Activated CD8-positive, alpha-beta memory T cell treated with anti-CD3 and anti-CD28 coated beads for 36 hours (primary cell): ENCODE data around the gene CTTNBP2. TPM values are rescaled to one million over a fixed set of nuclear protein-coding genes. Genes with fewer than 3 reads are reported as not detected.
"Not testable (repeated sequence)": the region's sequence is repeated elsewhere in the genome, so short reads cannot be mapped to it uniquely, and the experiment has no call there.

ENCODE experiments used
- CTCF ChIA-PET: fragments of 350-600 bp; sonication (Branson Sonifier 250); formaldehyde crosslinking; loops from one replicate; lab custom pipeline; 2021; ENCODE audit warnings: antibody characterized with exemption; lab: Charles Lee
- POLR2A ChIA-PET: fragments of 350-600 bp; sonication (Branson Sonifier 250); formaldehyde crosslinking; loops from one replicate; lab custom pipeline; 2021; ENCODE audit warnings: antibody characterized with exemption; lab: Charles Lee
- total RNA-seq, 2 experiments: library from RNA; stranded (reverse); gene quantifications; one replicate each; pipeline ENCODE4 v1.2.3, GENCODE V29; 2021

CTTNBP2 gene
- total RNA-seq, 2 experiments from 2014 or later, result not detected

GRCh38 chr7:117711556-117711955 is 161.7 kb downstream of the CTTNBP2 start:
- POLR2A ChIA-PET, result no interaction called here
- CTCF ChIA-PET, result no interaction called here

- CTCF ChIA-PET, POLR2A ChIA-PET: not testable (repeated sequence)
Measured at GRCh38 chr7:117708173-117708572, 165.1 kb downstream of the CTTNBP2 start.

GRCh38 chr7:117707080-117707479 is 166.2 kb downstream of the CTTNBP2 start:
- CTCF ChIA-PET, result no interaction called here
- POLR2A ChIA-PET, result no interaction called here

- CTCF ChIA-PET, result no interaction called here
- POLR2A ChIA-PET, result no interaction called here
Measured at GRCh38 chr7:117706210-117706609, 167.0 kb downstream of the CTTNBP2 start.

- ChIA-PET POLR2A (no interaction called here), CTCF (no interaction called here)
Measured at GRCh38 chr7:117705630-117706029, 167.6 kb downstream of the CTTNBP2 start.

GRCh38 chr7:117704063-117704462 is 169.2 kb downstream of the CTTNBP2 start:
- ChIA-PET CTCF (no interaction called here), POLR2A (no interaction called here)

- CTCF ChIA-PET, result no interaction called here
Measured at GRCh38 chr7:117698018-117698417, 175.2 kb downstream of the CTTNBP2 start.

GRCh38 chr7:117692338-117692737 is 180.9 kb downstream of the CTTNBP2 start:
- ChIA-PET CTCF (no interaction called here), POLR2A (no interaction called here)

More at GRCh38 chr7:117698018-117698417, 175.2 kb downstream of the CTTNBP2 start:
- POLR2A ChIA-PET, result no interaction called here

- CTCF ChIA-PET, result no interaction called here
- POLR2A ChIA-PET, result no interaction called here
Measured at GRCh38 chr7:117690147-117690546, 183.1 kb downstream of the CTTNBP2 start.

- CTCF ChIA-PET, result no interaction called here
- POLR2A ChIA-PET, result no interaction called here
Measured at GRCh38 chr7:117689406-117689805, 183.8 kb downstream of the CTTNBP2 start.

GRCh38 chr7:117688126-117688525 is 185.1 kb downstream of the CTTNBP2 start:
- ChIA-PET POLR2A (no interaction called here), CTCF (no interaction called here)

- POLR2A ChIA-PET, result no interaction called here
- CTCF ChIA-PET, result no interaction called here
Measured at GRCh38 chr7:117686311-117686935, 186.8 kb downstream of the CTTNBP2 start.

- CTCF ChIA-PET, result no interaction called here
- POLR2A ChIA-PET, result no interaction called here
Measured at GRCh38 chr7:117685795-117686194, 187.4 kb downstream of the CTTNBP2 start.

GRCh38 chr7:117683430-117684175 is 189.6 kb downstream of the CTTNBP2 start:
- ChIA-PET CTCF (interaction anchor here (0.6 kb wide), 1 partner anchor 66 kb away, joined by 3 read pairs; no protein-coding TSS in a partner anchor), POLR2A (no interaction called here)

GRCh38 chr7:117682681-117683385 is 190.4 kb downstream of the CTTNBP2 start:
- CTCF ChIA-PET, result no interaction called here
- POLR2A ChIA-PET, result no interaction called here

GRCh38 chr7:117679120-117679519 is 194.1 kb downstream of the CTTNBP2 start:
- ChIA-PET CTCF (no interaction called here), POLR2A (no interaction called here)

GRCh38 chr7:117675497-117676435 is 197.5 kb downstream of the CTTNBP2 start:
- ChIA-PET POLR2A (no interaction called here), CTCF (no interaction called here)

- POLR2A ChIA-PET, result no interaction called here
- CTCF ChIA-PET, result no interaction called here
Measured at GRCh38 chr7:117674617-117675016, 198.6 kb downstream of the CTTNBP2 start.

- CTCF ChIA-PET, result no interaction called here
- POLR2A ChIA-PET, result no interaction called here
Measured at GRCh38 chr7:117673839-117674238, 199.4 kb downstream of the CTTNBP2 start.
